Stomach (tissue), 9 donors: ENCODE results near the gene LMTK2. TPM values are rescaled to one million over a fixed set of nuclear protein-coding genes. Genes with fewer than 3 reads are reported as not detected.

Source experiments
- DNase-seq, 2 donors: peaks; one replicate each; pipeline versions ENCODE4 v3.0.0 to v3.0.0-alpha.2; 2013 to 2019
- H3K27ac ChIP-seq, 5 donors: fragments of 200-600 bp in 4 of 5; sonication (generic) in 4 of 5; one replicate each; pipeline ENCODE4 v1.5.1; 2013 to 2019; ENCODE audit warnings: mild to moderate bottlenecking in 1 of 5, moderate library complexity in 1 of 5
- H3K27me3 ChIP-seq, 3 donors: fragments of 200-600 bp; sonication (generic); one replicate each; pipeline ENCODE4 v1.5.1; 2017 to 2019; ENCODE audit warnings: mixed run types in 1 of 3
- H3K36me3 ChIP-seq, 4 donors: fragments of 200-600 bp; sonication (generic); 1 replicate in 3 of 4; 2 replicates in 1 of 4; pipeline ENCODE4 v1.5.1; 2016 to 2019
- H3K4me1 ChIP-seq, 4 donors: fragments of 200-600 bp; sonication (generic); one replicate each; pipeline ENCODE4 v1.5.1; 2016 to 2019
- H3K4me3 ChIP-seq, 4 donors: fragments of 200-600 bp; sonication (generic) in 3 of 4; one replicate each; pipeline ENCODE4 v1.5.1; 2016 to 2019; ENCODE audit warnings: mild to moderate bottlenecking in 1 of 4
- H3K9me3 ChIP-seq, 4 donors: fragments of 200-600 bp; sonication (generic); one replicate each; pipeline ENCODE4 v1.5.1; 2016 to 2019
- EP300 ChIP-seq: sonication (generic); formaldehyde crosslinking; IDR thresholded peaks from one replicate; pipeline ENCODE4 v1.6.1; 2017; ENCODE audit warnings: antibody characterized with exemption
- POLR2A ChIP-seq, 4 donors: fragments of 450-650 bp; IDR thresholded peaks; one replicate each; pipeline ENCODE4 v1.6.1; 2016; ENCODE audit warnings: antibody characterized with exemption in 4 of 4, control low read depth in 2 of 4, mild to moderate bottlenecking in 1 of 4, moderate library complexity in 1 of 4
- POLR2AphosphoS5 ChIP-seq, 3 donors: sonication (generic); formaldehyde crosslinking; IDR thresholded peaks; one replicate each; pipeline ENCODE4 v1.6.1; 2016; ENCODE audit warnings: antibody characterized with exemption in 3 of 3
- WGBS, 5 donors: extraction: QIAGEN DNeasy Blood & Tissue Kit in 3 of 5; methylation state at CpG; one replicate each; pipeline versions ENCODE4 v1.1.5 to v1.1.7; 2013 to 2018; 5-methylcytosine and 5-hydroxymethylcytosine counted together
- intact Hi-C: fragments of 100-400 bp; cut with DNase I; formaldehyde crosslinking; loops from one replicate; pipeline ENCODE4 v1.15.1; 2023; ENCODE audit warnings: low total_unique reads
- polyA plus RNA-seq, 3 donors: library from polyadenylated mRNA; stranded (reverse); fragments of 200-250 nt; gene quantifications; one replicate each; pipeline ENCODE4 v1.2.3, GENCODE V29; 2013
- total RNA-seq, 5 donors: library from RNA; depleted of rRNA; stranded (reverse); fragments of >200 nt; gene quantifications; one replicate each; pipeline versions ENCODE4 v1.1.0 to v1.2.3, GENCODE V29; 2014 to 2016
- TF ChIP-seq, protein P1 (sequence below), 7 experiments: fragments of 450-650 bp in 4 of 7; fragments of 200-600 bp in 3 of 7; sonication (generic) in 3 of 7; IDR thresholded peaks; one replicate each; pipeline ENCODE4 v1.5.1; 2016 to 2019; ENCODE audit warnings: antibody characterized with exemption in 7 of 7, control low read depth in 2 of 7, mild to moderate bottlenecking in 1 of 7
- donor health status: healthy with polysubstance abuse.
- donor health status: Bipolar disorder and iron deficiency.
- donor health status: healthy.

Gene LMTK2
- total and polyA plus RNA-seq, 8 donors: 1.4 to 42.6 (median 19.3) TPM

- H3K4me3 ChIP-seq: no peak overlapping the region
- peaks cover 0 to 5% (median 2%) of the 10 kb centered on the region in 4 donors for H3K9me3 ChIP-seq
- 84 to 94% (median 93%) methylated on average over 16 of the region's 16 CpGs for WGBS, 5 donors
- intact Hi-C loops: no loop called here
- no peak for DNase-seq
- H3K36me3 ChIP-seq: peaks cover 33 to 69% (median 56%) of the 10 kb centered on the region in 4 donors
- peaks cover 0 to 3% (median 0%) of the 10 kb centered on the region in 4 donors for H3K4me1 ChIP-seq
- no peak for TF ChIP-seq POLR2A (IDR thresholded peaks at IDR 0.05)
- no peak for TF ChIP-seq POLR2AphosphoS5 (IDR thresholded peaks at IDR 0.05)
- TF ChIP-seq, protein P1, sequence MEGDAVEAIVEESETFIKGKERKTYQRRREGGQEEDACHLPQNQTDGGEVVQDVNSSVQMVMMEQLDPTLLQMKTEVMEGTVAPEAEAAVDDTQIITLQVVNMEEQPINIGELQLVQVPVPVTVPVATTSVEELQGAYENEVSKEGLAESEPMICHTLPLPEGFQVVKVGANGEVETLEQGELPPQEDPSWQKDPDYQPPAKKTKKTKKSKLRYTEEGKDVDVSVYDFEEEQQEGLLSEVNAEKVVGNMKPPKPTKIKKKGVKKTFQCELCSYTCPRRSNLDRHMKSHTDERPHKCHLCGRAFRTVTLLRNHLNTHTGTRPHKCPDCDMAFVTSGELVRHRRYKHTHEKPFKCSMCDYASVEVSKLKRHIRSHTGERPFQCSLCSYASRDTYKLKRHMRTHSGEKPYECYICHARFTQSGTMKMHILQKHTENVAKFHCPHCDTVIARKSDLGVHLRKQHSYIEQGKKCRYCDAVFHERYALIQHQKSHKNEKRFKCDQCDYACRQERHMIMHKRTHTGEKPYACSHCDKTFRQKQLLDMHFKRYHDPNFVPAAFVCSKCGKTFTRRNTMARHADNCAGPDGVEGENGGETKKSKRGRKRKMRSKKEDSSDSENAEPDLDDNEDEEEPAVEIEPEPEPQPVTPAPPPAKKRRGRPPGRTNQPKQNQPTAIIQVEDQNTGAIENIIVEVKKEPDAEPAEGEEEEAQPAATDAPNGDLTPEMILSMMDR (IDR thresholded peaks at IDR 0.05): no peak
- no peak for TF ChIP-seq EP300
- H3K27ac ChIP-seq: no peak overlapping the region
- no peaks in the 10 kb centered on the region for H3K27me3 ChIP-seq
Observed at GRCh38 chr7:98196706-98197605, 90.3 kb downstream of the LMTK2 start.

DNA sequence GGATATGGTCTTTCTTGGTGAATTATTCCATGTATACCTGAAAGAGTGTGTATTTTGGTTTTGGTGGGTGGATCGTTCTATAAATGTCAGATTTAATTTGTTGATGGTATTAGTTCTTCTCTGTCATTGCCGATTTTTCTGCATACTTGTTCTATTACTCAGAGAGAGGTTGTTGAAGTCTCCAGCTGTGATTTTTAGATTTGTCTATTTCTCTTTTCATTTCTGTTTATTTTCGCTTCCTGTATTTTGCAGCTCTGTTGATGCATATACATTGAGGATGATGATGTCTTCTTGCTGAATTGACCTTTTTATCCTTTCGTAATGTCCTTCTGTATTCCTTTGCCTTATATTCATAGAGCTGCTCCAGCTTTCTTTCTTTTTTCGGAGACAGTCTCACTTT lies 92.5 kb downstream of the LMTK2 start:
- TF ChIP-seq, protein P1 (IDR thresholded peaks at IDR 0.05): no peak
- TF ChIP-seq POLR2AphosphoS5 (IDR thresholded peaks at IDR 0.05) (no peak), POLR2A (IDR thresholded peaks at IDR 0.05) (no peak), EP300 (no peak)

DNA sequence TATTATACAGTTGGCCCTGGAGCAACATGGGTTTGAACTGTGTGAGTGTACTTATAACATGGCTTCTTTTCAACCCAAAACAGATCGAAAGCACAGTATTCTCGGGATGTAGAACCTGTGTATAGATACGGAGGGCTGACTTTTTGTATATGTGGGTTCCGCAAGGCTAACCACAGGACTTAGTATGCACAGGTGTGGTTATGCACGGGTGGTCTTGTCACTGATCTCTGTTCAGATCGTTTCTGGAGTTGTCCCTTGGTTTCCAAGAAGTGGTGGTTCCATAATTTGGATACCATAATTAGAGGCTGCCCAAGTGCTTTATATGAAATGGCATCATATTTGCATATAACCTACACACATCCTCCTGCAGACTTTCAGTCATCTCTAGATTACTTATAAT lies 93.7 kb downstream of the LMTK2 start:
- Histone ChIP-seq H3K36me3 (peaks cover 21 to 62% (median 51%) of the 10 kb centered on the region in 4 donors), H3K27ac (no peak overlapping the region), H3K27me3 (no peaks in the 10 kb centered on the region), H3K9me3 (peaks cover 0 to 5% (median 2%) of the 10 kb centered on the region in 4 donors), H3K4me1 (peaks cover 7 to 34% (median 8%) of the 10 kb centered on the region in 4 donors), H3K4me3 (no peak overlapping the region)
- no peak for DNase-seq
- intact Hi-C loops: no loop called here
- TF ChIP-seq, protein P1 (IDR thresholded peaks at IDR 0.05): no peak
- no peak for TF ChIP-seq EP300
- no peak for TF ChIP-seq POLR2A (IDR thresholded peaks at IDR 0.05)
- TF ChIP-seq POLR2AphosphoS5 (IDR thresholded peaks at IDR 0.05): no peak
- 76 to 89% (median 86%) methylated on average over 6 of the region's 6 CpGs for WGBS, 5 donors

More for the DNA sequence above, 92.5 kb downstream of the LMTK2 start:
- peaks cover 0 to 5% (median 2%) of the 10 kb centered on the region in 4 donors for H3K9me3 ChIP-seq
- WGBS, 5 donors: 94 to 98% (median 97%) methylated on average over 5 of the region's 5 CpGs
- no peak overlapping the region for H3K27ac ChIP-seq
- no peak for DNase-seq
- no peak overlapping the region for H3K4me3 ChIP-seq
- H3K27me3 ChIP-seq: no peaks in the 10 kb centered on the region
- peaks cover 29 to 62% (median 51%) of the 10 kb centered on the region in 4 donors for H3K36me3 ChIP-seq
- intact Hi-C loops: no loop called here
- H3K4me1 ChIP-seq: peaks cover 0 to 22% (median 1%) of the 10 kb centered on the region in 4 donors

- peaks cover 27 to 62% (median 59%) of the 10 kb centered on the region in 4 donors for H3K36me3 ChIP-seq
- DNase-seq: peak in 1 of 2 donors; percentile 59
- H3K4me3 ChIP-seq: no peak overlapping the region
- peaks cover 7 to 34% (median 8%) of the 10 kb centered on the region in 4 donors for H3K4me1 ChIP-seq
- H3K27ac ChIP-seq: peak overlapping the region in 1 of 5 donors; percentile 47
- peaks cover 0 to 5% (median 2%) of the 10 kb centered on the region in 4 donors for H3K9me3 ChIP-seq
- intact Hi-C loops: no loop called here
- no peaks in the 10 kb centered on the region for H3K27me3 ChIP-seq
- TF ChIP-seq, protein P1 (IDR thresholded peaks at IDR 0.05): no peak
- no peak for TF ChIP-seq POLR2AphosphoS5 (IDR thresholded peaks at IDR 0.05)
- TF ChIP-seq POLR2A (IDR thresholded peaks at IDR 0.05): no peak
- no peak for TF ChIP-seq EP300
- WGBS, 5 donors: 69 to 77% (median 77%) methylated on average over 15 of the region's 15 CpGs
Observed at GRCh38 chr7:98202367-98203195, 95.9 kb downstream of the LMTK2 start.
